Activated CD8-positive, alpha-beta memory T cell treated with anti-CD3 and anti-CD28 coated beads, Interleukin-2, amount 10 ng/mL, durations not matched to agents 7 days and 5 days (primary cell): ENCODE measurements around the gene IFNA4. TPM values are rescaled to one million over a fixed set of nuclear protein-coding genes. Genes with fewer than 3 reads are reported as not detected.
"Not testable (repeated sequence)": the region's sequence is repeated elsewhere in the genome, so short reads cannot be mapped to it uniquely, and the experiment has no call there.

Source experiments
- ATAC-seq: fragments of 150-1000 bp; cut with Tn5 transposase; one replicate; pipeline ENCODE4 v1.10.0; 2021; ENCODE audit warnings: moderate library complexity
- CTCF ChIA-PET: fragments of 350-600 bp; sonication (Branson Sonifier 250); formaldehyde crosslinking; loops from one replicate; lab custom pipeline; 2021; ENCODE audit warnings: antibody characterized with exemption; lab: Charles Lee
- DNase-seq: peaks from one replicate; pipeline ENCODE4 v3.0.0-alpha.2; 2020
- H3K27ac Mint-ChIP-seq: one replicate; pipeline ENCODE4 v1.8.0; 2021; ENCODE audit warnings: mild to moderate bottlenecking, mixed read lengths
- H3K27me3 Mint-ChIP-seq: one replicate; pipeline ENCODE4 v1.8.0; 2021; ENCODE audit warnings: mixed read lengths
- H3K36me3 Mint-ChIP-seq: one replicate; pipeline ENCODE4 v1.8.0; 2021; ENCODE audit warnings: mild to moderate bottlenecking, mixed read lengths
- H3K4me1 Mint-ChIP-seq: one replicate; pipeline ENCODE4 v1.8.0; 2021; ENCODE audit warnings: mixed read lengths
- H3K4me3 Mint-ChIP-seq: one replicate; pipeline ENCODE4 v1.8.0; 2021; ENCODE audit warnings: mild to moderate bottlenecking, moderate library complexity, mixed read lengths
- H3K9me3 Mint-ChIP-seq: one replicate; pipeline ENCODE4 v1.8.0; 2022; ENCODE audit warnings: low read depth, mixed read lengths
- total RNA-seq, 2 experiments: library from RNA; stranded (reverse); gene quantifications; one replicate each; pipeline ENCODE4 v1.2.3, GENCODE V29; 2021

Gene IFNA4
- total RNA-seq, 2 experiments from 2014 or later = not detected

DNA sequence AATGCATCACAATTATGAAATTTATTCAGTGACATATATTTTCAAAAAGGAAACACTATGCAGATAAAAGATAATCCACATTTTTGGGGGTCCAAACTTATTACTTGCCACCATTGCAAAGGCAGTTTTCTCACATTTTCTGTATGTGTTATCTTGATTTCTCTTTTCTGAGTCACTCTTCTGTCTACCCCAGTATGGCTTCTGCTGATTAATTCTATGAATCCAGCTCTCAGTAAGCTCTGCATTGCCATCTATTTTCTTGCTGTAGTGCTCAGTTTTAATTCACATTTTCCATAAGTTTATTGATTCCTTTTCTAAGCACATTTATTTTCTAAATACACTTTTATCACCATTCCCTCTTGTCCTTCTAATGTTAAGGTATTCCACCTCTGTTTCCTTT, 17.8 kb upstream of the IFNA4 start:
- DNase-seq (no peak), ATAC-seq (no peak)
- Mint-ChIP-seq H3K4me3 (no peak overlapping the region), H3K27me3 (peaks cover 46% of the 10 kb centered on the region), H3K27ac (no peak overlapping the region), H3K36me3 (no peaks in the 10 kb centered on the region), H3K4me1 (peaks cover 4% of the 10 kb centered on the region), H3K9me3 (no peaks in the 10 kb centered on the region)
- CTCF ChIA-PET = no interaction called here

DNA sequence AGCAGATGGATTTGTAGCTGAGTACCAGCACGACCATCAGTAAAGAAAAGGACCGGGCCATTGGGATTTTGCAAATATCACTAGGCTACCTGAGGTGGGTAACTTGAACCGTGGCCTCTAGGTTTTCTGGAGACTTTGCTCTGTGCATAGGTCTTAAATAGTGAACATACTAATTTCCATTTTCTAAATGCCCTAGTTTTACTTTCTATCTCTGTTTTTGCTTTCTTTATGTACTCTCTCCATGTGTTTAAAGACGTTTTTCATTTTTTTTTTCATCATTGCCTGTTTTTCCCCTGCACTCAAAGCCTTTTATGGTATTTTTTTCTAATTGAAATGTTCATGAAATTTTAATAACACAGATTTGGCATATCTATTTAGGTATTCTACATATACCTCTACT, 14.7 kb upstream of the IFNA4 start, which contains the start of gene IFNA7:
TSS of gene IFNA7 (minus strand) at position 101 of the 400 bp plus-strand sequence. CDS start at position 61, 40 bp downstream.
- not testable (repeated sequence) for H3K4me1 Mint-ChIP-seq, ATAC-seq, DNase-seq, H3K4me3 Mint-ChIP-seq, H3K27ac Mint-ChIP-seq, H3K36me3 Mint-ChIP-seq, H3K9me3 Mint-ChIP-seq
- CTCF ChIA-PET = interaction anchor here (1.8 kb wide), 1 partner anchor 8 kb away, joined by 3 read pairs; no protein-coding TSS in a partner anchor
- H3K27me3 Mint-ChIP-seq = peaks cover 45% of the 10 kb centered on the region

DNA sequence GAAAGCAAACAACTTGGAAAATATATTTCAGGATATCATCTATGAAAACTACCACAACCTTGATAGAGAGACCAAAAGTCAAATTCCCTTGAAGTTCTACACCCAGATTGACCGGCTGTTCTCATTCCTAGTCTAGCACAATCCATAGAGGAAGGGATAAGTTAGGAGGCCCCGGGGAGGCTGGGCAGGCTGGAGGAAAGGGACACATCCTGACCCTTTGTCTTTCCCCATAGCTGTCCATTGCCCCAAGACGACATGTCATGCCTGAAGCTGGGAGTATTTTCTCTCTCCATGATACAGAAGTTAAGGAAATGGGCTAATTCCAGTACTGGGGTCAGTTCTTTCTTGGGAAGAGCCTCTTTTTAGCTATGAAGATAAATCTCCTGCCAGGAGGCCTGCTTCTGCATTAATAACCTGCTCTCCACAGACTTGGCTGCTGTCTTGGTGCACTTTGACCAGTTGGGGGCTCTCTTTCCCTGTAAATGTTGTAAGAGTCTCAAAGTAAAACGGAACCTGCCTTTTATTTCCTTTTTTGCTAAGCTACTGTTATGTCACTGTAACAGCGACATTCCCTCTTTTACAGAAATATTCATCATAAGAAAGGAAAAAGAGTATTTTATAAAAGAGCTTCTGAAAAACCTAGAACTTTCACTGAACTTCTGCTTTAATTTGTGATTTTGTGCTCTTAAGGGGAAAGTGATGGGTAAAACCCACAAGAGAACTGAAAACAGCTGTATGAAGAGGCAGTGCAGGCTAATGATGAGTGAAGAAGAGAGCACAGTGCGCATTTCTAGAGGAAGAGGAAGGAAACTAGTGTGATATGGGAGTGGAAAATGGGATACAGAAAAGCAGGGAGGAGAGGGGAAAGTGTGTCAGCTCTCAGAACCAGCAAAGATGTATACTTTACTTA, 7.7 kb upstream of the IFNA4 start:
- H3K4me1 Mint-ChIP-seq, H3K36me3 Mint-ChIP-seq, H3K9me3 Mint-ChIP-seq, H3K27ac Mint-ChIP-seq: not testable (repeated sequence)
- peaks cover 16% of the 10 kb centered on the region for H3K27me3 Mint-ChIP-seq
- peak; percentile 70 for DNase-seq
- ATAC-seq = peak; percentile 90
- peak overlapping the region; percentile 36 for H3K4me3 Mint-ChIP-seq
- CTCF ChIA-PET = interaction anchor here (0.7 to 2.7 kb wide), 25 partner anchors 8 to 593 kb away, joined by 3 to 16 read pairs (median 4); partner anchors contain the start of genes IFNA7 and KLHL9

DNA sequence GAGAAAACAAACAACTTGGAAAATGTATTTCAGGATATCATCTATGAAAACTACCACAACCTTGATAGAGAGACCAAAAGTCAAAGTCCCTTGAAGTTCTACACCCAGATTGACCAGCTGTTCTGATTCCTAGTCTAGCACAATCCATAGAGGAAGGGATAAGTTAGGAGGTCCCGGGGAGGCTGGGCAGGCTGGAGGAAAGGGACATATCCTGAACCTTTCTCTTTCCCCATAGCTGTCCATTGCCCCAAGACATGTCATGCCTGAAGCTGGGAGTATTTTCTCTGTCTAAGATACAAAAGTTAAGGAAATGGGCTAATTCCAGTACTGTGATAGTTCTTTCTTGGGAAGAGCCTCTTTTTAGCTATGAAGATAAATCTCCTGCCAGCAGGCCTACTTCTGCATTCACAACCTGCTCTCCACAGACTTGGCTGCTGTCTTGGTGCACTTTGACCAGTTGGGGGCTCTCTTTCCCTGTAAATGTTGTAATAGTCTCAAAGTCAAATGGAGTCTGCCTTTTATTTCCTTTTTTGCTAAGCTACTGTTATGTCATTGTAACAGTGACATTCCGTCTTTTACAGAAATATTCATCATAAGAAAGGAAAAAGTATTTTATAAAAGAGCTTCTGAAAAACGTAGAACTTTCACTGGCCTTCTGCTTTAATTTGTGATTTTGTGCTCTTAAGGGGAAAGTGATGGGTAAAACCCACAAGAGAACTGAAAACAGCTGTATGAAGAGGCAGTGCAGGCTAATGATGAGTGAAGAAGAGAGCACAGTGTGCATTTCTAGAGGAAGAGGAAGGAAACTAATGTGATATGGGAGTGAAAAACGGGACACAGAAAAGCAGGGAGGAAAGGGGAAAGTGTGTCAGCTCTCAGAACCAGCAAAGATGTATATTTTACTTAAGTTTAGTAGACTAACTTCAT, 4.3 kb downstream of the IFNA4 start:
- H3K27ac Mint-ChIP-seq, H3K9me3 Mint-ChIP-seq, H3K4me3 Mint-ChIP-seq, H3K36me3 Mint-ChIP-seq: not testable (repeated sequence)
- CTCF ChIA-PET = interaction anchor here (0.6 to 3.0 kb wide), 23 partner anchors 9 to 272 kb away, joined by 3 to 18 read pairs (median 5); no protein-coding TSS in a partner anchor
- DNase-seq (peak; percentile 56), ATAC-seq (peak; percentile 93)
- H3K27me3 Mint-ChIP-seq = peaks cover 10% of the 10 kb centered on the region
- peaks cover 12% of the 10 kb centered on the region for H3K4me1 Mint-ChIP-seq

DNA sequence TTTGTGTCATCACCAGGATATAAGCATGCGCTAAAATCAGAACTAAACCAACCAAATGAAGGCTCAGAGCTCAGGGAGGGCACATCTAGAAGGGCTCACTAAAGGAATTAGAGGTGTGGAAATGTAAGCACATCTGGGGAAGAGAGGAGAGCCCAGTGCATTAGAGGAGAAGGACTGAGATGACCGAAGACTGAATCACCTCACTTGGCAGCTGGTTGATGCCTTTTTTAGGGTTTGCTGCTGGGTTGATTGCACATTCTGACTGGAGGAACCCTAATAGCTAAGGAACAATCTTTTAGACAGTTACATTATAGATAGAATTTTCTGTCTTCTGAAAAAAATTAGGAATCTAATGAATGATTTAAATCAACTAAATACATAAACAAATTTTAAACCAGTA, 12.7 kb downstream of the IFNA4 start:
- H3K4me1 Mint-ChIP-seq = no peaks in the 10 kb centered on the region
- ATAC-seq = no peak
- no peak overlapping the region for H3K27ac Mint-ChIP-seq
- DNase-seq = no peak
- no peaks in the 10 kb centered on the region for H3K9me3 Mint-ChIP-seq
- no peaks in the 10 kb centered on the region for H3K36me3 Mint-ChIP-seq
- H3K27me3 Mint-ChIP-seq = peaks cover 12% of the 10 kb centered on the region
- CTCF ChIA-PET = interaction anchor here (1.1 to 2.8 kb wide), 3 partner anchors 9 to 21 kb away, joined by 5 to 17 read pairs (median 6); no protein-coding TSS in a partner anchor
- no peak overlapping the region for H3K4me3 Mint-ChIP-seq

DNA sequence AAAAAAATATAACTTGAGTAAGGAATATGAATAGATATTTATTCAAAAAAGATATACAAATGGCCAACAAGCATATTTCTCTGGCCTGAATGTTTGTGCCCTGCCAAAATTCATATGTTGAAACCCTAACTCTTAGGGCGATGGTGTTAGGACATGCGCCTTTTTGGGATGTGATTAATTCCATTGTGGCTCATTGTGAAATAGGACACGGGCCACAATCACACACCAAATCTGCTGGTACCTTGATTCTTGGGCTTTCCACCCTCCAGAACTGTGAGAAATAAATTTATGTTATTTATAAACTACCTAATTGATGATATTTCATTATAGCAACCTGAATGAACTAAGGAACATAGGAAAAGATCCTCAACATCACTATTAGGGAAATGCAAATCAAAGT, 15.2 kb downstream of the IFNA4 start:
- Mint-ChIP-seq H3K36me3 (no peaks in the 10 kb centered on the region), H3K9me3 (no peaks in the 10 kb centered on the region), H3K4me3 (no peak overlapping the region), H3K4me1 (no peaks in the 10 kb centered on the region), H3K27me3 (peaks cover 13% of the 10 kb centered on the region), H3K27ac (no peak overlapping the region)
- CTCF ChIA-PET = no interaction called here
- DNase-seq = no peak
- ATAC-seq = no peak

DNA sequence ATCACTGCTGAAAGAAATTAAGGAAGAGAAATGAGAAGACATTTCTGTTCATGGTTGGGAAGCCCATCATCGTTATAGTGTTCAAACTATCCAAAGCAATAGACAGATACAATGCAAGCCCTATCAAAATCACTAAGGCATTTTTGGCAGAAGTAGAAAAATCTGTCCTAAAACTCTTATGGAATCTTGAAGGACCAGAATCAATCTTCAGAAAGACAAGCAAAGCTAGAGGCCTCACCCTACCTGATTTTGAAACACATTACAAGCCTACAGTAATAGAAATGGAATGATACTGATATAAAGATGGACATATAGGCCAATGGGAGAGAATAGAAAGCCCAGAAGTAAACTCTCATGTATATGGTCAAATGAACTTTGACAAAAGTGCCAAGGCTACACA, 16.0 kb downstream of the IFNA4 start:
- CTCF ChIA-PET = no interaction called here
- Mint-ChIP-seq H3K9me3 (no peaks in the 10 kb centered on the region), H3K36me3 (no peaks in the 10 kb centered on the region), H3K27ac (no peak overlapping the region), H3K4me1 (no peaks in the 10 kb centered on the region), H3K4me3 (no peak overlapping the region), H3K27me3 (peaks cover 10% of the 10 kb centered on the region)
- DNase-seq (no peak), ATAC-seq (no peak)

DNA sequence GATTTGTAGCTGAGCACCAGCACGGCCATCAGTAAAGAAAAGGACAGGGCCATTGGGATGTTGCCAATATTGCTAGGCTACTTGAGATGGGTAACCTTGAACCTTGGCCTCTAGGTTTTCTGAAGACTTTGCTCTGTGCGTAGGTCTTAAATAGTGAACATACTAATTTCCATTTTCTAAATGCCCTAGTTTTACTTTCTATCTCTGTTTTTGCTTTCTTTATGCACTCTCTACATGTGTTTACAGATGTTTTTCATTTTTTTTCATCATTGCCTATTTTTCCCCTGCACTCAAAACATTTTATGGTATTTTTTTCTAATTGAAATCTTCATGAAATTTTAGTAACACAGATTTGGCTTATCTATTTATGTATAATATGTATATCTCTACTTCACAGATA, 20.8 kb downstream of the IFNA4 start, which contains the start of gene IFNA21:
TSS of gene IFNA21 (minus strand) at position 101 of the 400 bp plus-strand sequence. CDS start at position 53, 48 bp downstream.
- not testable (repeated sequence) for H3K4me3 Mint-ChIP-seq, H3K4me1 Mint-ChIP-seq, H3K36me3 Mint-ChIP-seq, DNase-seq, ATAC-seq, H3K27me3 Mint-ChIP-seq, H3K27ac Mint-ChIP-seq, H3K9me3 Mint-ChIP-seq
- CTCF ChIA-PET = interaction anchor here (1.1 kb wide), 1 partner anchor 17 kb away, joined by 3 read pairs; no protein-coding TSS in a partner anchor

DNA sequence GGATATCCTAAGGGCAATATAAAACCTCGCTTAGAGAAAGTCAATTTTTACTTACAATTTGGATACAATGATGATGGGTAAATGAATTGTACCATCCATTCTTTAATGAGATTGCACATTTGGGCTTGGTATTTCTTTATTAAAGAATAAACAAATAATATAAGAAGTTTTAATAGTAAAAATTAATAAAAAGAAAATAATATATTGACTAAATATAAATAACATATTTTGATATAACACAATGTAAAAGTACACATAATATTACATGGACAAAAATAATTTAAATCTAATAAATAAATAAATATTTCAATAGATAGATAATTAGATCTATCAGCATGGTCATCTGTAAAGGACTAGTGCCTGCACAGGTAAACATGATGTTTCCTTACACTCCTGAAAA, 21.9 kb downstream of the IFNA4 start:
- peaks cover 3% of the 10 kb centered on the region for H3K27me3 Mint-ChIP-seq
- CTCF ChIA-PET = no interaction called here

DNA sequence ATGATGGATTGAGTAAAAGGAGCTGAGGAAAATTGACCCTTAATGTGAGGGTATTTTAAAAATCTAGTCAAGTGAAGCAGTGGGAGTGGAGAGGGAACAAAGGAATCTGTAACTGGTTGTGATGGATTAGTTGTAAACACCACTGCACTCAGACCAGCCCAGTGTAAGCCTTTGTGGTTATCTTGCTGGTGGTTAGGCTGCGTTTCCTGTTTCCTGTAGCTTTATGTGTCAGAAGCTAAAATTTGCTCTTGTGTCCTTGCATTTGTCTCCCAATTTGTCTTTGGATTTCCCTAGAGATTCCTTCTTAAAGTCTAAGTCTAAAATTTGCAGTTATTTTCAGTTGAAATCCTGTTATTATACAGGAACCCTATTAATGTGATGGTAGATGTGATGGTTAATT, 27.2 kb downstream of the IFNA4 start:
- Mint-ChIP-seq H3K27me3 (no peaks in the 10 kb centered on the region), H3K4me3 (peak overlapping the region; percentile 44), H3K9me3 (peaks cover 8% of the 10 kb centered on the region), H3K36me3 (peaks cover 23% of the 10 kb centered on the region), H3K4me1 (peaks cover 42% of the 10 kb centered on the region), H3K27ac (peak overlapping the region; percentile 81)
- ATAC-seq (peak; percentile 94), DNase-seq (peak; percentile 88)
- CTCF ChIA-PET = interaction anchor here (0.7 to 2.1 kb wide), 3 partner anchors 23 to 69 kb away, joined by 3 to 18 read pairs (median 4); no protein-coding TSS in a partner anchor

More for the DNA sequence above, 21.9 kb downstream of the IFNA4 start:
- Mint-ChIP-seq H3K4me3 (no peak overlapping the region), H3K4me1 (peaks cover 14% of the 10 kb centered on the region), H3K36me3 (peaks cover 11% of the 10 kb centered on the region), H3K9me3 (peaks cover 3% of the 10 kb centered on the region), H3K27ac (no peak overlapping the region)
- no peak for ATAC-seq
- DNase-seq = no peak

DNA sequence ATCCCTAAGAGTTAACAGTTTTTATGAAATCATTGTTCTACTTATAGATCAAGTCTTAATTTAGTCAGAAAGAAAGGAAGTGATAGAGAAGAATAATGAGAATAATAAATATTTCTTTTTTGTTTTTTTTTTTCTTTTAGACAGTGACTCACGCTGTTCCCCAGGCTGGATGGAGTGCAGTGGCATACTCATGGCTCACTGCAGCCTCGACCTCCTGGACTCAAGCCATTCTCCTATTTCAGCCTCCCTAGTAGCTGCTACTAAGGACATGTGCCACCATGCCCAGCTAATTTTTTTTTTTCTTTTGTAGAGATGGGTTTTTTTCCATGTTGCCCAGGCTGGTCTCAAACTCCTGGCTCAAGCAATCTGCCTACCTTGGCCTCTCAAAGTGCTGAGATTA, 31.9 kb downstream of the IFNA4 start:
- peaks cover 35% of the 10 kb centered on the region for H3K4me1 Mint-ChIP-seq
- no peak overlapping the region for H3K4me3 Mint-ChIP-seq
- CTCF ChIA-PET = interaction anchor here (1.0 kb wide), 1 partner anchor 241 kb away, joined by 3 read pairs; no protein-coding TSS in a partner anchor
- H3K36me3 Mint-ChIP-seq = peaks cover 12% of the 10 kb centered on the region
- H3K9me3 Mint-ChIP-seq = peaks cover 5% of the 10 kb centered on the region
- H3K27ac Mint-ChIP-seq = no peak overlapping the region
- no peak for DNase-seq
- H3K27me3 Mint-ChIP-seq = peaks cover 3% of the 10 kb centered on the region
- no peak for ATAC-seq

DNA sequence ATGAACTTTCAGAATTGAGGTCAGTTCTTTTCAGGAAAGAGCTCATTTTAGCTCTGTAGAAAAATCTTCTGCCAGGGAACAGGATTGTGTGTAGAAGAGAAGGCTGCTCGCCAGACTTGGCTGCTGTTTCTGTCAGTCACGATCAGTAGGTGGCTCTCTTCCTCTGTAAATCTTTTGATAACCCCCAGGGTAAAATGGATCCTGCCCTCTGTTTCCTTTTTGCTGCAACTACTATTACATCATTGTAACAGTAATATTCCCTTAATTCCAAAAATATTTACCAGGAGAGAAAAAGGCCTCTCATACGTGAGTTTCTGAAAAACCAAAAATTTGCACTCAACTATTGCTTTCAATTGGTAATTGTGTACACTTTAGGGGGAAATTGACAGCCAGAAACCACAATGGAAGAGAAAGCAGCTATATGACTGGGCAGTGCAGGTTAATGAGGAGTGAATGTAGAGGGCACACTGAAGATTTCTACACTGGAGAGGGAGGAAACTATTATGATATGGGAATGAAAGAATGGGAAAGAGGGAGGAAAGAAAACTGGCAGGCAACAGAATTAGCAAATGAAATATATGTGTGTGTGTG, 33.3 kb downstream of the IFNA4 start:
- CTCF ChIA-PET = interaction anchor here (0.8 to 2.0 kb wide), 12 partner anchors 9 to 633 kb away, joined by 3 to 10 read pairs (median 4); partner anchors contain the start of gene IFNW1
- Mint-ChIP-seq H3K4me3 (peak overlapping the region; percentile 18), H3K27ac (peak overlapping the region; percentile 66), H3K4me1 (peaks cover 25% of the 10 kb centered on the region), H3K27me3 (peaks cover 3% of the 10 kb centered on the region), H3K9me3 (peaks cover 5% of the 10 kb centered on the region), H3K36me3 (peaks cover 12% of the 10 kb centered on the region)
- ATAC-seq (peak; percentile 90), DNase-seq (peak; percentile 53)
